ENCODE results near the gene GREB1L.
"Not testable (repeated sequence)": the region's sequence is repeated elsewhere in the genome, so short reads cannot be mapped to it uniquely, and the experiment has no call there.

GRCh38 chr18:21278218-21278617 lies 36.2 kb downstream of the GREB1L start:
- TF ChIP-seq CTCF, POLR2AphosphoS5 (IDR thresholded peaks at IDR 0.05): not testable (repeated sequence)
